IPS DF 6.9 (cell line): ENCODE results near the gene SNX30.

Experiments
- DNase-seq: peaks from one replicate; pipeline ENCODE4 v3.0.0-alpha.2; 2013; ENCODE audit warnings: low read depth, low spot score
- H3K27ac ChIP-seq: one replicate; pipeline ENCODE4 v1.5.1; 2013; ENCODE audit warnings: low read length, control low read depth
- H3K27me3 ChIP-seq: 2 replicates; pipeline ENCODE4 v1.6.1; 2013; ENCODE audit warnings: mild to moderate bottlenecking, low read length; ENCODE audit not compliant: control insufficient read depth, insufficient read depth
- H3K36me3 ChIP-seq: 2 replicates; pipeline ENCODE4 v1.6.1; 2013; ENCODE audit warnings: low read length; ENCODE audit not compliant: control insufficient read depth, insufficient read depth
- H3K4me1 ChIP-seq: 2 replicates; pipeline ENCODE4 v1.6.1; 2013; ENCODE audit warnings: low read length; ENCODE audit not compliant: control insufficient read depth, insufficient read depth
- H3K4me3 ChIP-seq: 2 replicates; pipeline ENCODE4 v1.5.1; 2013; ENCODE audit warnings: mild to moderate bottlenecking, low read length
- H3K9me3 ChIP-seq: 2 replicates; pipeline ENCODE4 v1.6.1; 2013; ENCODE audit warnings: low read length, inconsistent platforms; ENCODE audit not compliant: control insufficient read depth, insufficient read depth
- WGBS: extraction: QIAGEN DNeasy Blood & Tissue Kit; methylation state at CpG from one replicate; pipeline ENCODE4 v1.1.7; 2013; ENCODE audit warnings: mixed read lengths, missing lambda C conversion rate; ENCODE audit not compliant: insufficient read length, insufficient coverage; 5-methylcytosine and 5-hydroxymethylcytosine counted together

SNX30 gene

GRCh38 chr9:112866662-112867274, 116.2 kb downstream of the SNX30 start:
- no CpG with 5 or more reads among the region's 1 CpG for WGBS
- no peaks in the 10 kb centered on the region for H3K27me3 ChIP-seq
- H3K36me3 ChIP-seq: 0 out of 2 replicates have a peak, but pooled peaks cover 4% of the 10 kb centered on the region
- DNase-seq: no peak
- H3K4me3 ChIP-seq: no peak overlapping the region
- no peaks in the 10 kb centered on the region for H3K4me1 ChIP-seq
- H3K27ac ChIP-seq: no peak overlapping the region
- H3K9me3 ChIP-seq: no peaks in the 10 kb centered on the region

GRCh38 chr9:112867275-112867991, 116.9 kb downstream of the SNX30 start:
- Histone ChIP-seq H3K9me3 (no peaks in the 10 kb centered on the region), H3K4me3 (no peak overlapping the region), H3K36me3 (0 out of 2 replicates have a peak, but pooled peaks cover 4% of the 10 kb centered on the region), H3K4me1 (0 out of 2 replicates have a peak, but pooled peaks cover 2% of the 10 kb centered on the region), H3K27me3 (no peaks in the 10 kb centered on the region), H3K27ac (no peak overlapping the region)
- 100% methylated on average over 1 of the region's 3 CpGs for WGBS
- no peak for DNase-seq

DNA sequence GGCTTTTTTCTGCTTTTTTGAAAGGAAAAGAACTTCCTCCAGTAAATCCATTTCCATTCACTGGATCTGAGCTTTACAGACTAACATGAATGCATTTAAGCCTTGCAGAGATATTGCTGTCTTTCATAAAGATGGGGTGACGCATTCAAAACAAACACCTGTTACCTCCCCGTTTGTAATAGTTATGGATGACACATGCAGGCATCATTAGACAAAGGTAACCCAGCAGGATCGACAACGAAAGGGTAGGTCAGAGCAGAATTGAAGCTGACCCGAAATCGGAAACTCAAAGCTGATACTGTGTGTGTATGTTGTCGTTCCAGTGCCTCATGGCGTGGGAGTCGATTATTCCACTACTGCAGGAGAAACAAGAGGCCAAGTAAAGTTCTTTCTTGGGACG, 117.9 kb downstream of the SNX30 start:
- WGBS: no CpG with 5 or more reads among the region's 10 CpGs
- no peak overlapping the region for H3K27ac ChIP-seq
- no peaks in the 10 kb centered on the region for H3K9me3 ChIP-seq
- no peak overlapping the region for H3K4me3 ChIP-seq
- H3K36me3 ChIP-seq: 0 out of 2 replicates have a peak, but pooled peaks cover 4% of the 10 kb centered on the region
- H3K4me1 ChIP-seq: 0 out of 2 replicates have a peak, but pooled peaks cover 2% of the 10 kb centered on the region
- no peaks in the 10 kb centered on the region for H3K27me3 ChIP-seq
- DNase-seq: no peak

GRCh38 chr9:112869041-112869529, 118.5 kb downstream of the SNX30 start:
- Histone ChIP-seq H3K9me3 (no peaks in the 10 kb centered on the region), H3K27ac (no peak overlapping the region), H3K4me3 (no peak overlapping the region), H3K27me3 (no peaks in the 10 kb centered on the region), H3K4me1 (0 out of 2 replicates have a peak, but pooled peaks cover 2% of the 10 kb centered on the region), H3K36me3 (0 out of 2 replicates have a peak, but pooled peaks cover 3% of the 10 kb centered on the region)
- DNase-seq: no peak
- WGBS: no CpG with 5 or more reads among the region's 8 CpGs

- Histone ChIP-seq H3K27me3 (no peaks in the 10 kb centered on the region), H3K27ac (no peak overlapping the region)
- WGBS: no CpG with 5 or more reads among the region's 5 CpGs
These were observed 119.4 kb downstream of the SNX30 start for GRCh38 chr9:112869917-112870316.

DNA sequence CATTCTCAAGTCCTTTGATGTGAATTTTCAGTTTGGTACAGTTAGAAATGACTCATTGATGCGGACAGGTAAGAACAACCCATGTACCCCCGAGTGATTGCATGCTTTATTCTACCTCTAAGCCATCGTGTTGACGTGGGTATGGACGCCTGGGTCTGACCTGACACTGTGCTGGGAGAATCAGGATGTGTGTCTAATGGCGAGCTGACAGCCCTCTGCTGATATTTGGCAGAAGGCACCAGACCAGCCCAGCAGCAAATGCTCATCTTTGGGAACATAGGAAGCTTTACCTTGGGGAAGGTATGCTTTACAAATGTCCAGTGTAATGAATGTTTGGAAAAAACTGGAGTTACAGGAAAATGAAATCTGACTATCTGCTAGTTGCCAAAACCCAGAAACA, 120.0 kb downstream of the SNX30 start:
- Histone ChIP-seq H3K27me3 (no peaks in the 10 kb centered on the region), H3K27ac (no peak overlapping the region), H3K9me3 (no peaks in the 10 kb centered on the region), H3K36me3 (no peaks in the 10 kb centered on the region), H3K4me3 (no peak overlapping the region), H3K4me1 (0 out of 2 replicates have a peak, but pooled peaks cover 2% of the 10 kb centered on the region)
- no peak for DNase-seq
- no CpG with 5 or more reads among the region's 6 CpGs for WGBS

More at GRCh38 chr9:112869917-112870316, 119.4 kb downstream of the SNX30 start:
- no peak overlapping the region for H3K4me3 ChIP-seq
- H3K36me3 ChIP-seq: no peaks in the 10 kb centered on the region
- no peak for DNase-seq
- no peaks in the 10 kb centered on the region for H3K9me3 ChIP-seq
- 0 out of 2 replicates have a peak, but pooled peaks cover 2% of the 10 kb centered on the region for H3K4me1 ChIP-seq

GRCh38 chr9:112872019-112872418, 121.5 kb downstream of the SNX30 start:
- DNase-seq: no peak
- no CpG with 5 or more reads among the region's 4 CpGs for WGBS
- Histone ChIP-seq H3K4me3 (no peak overlapping the region), H3K4me1 (0 out of 2 replicates have a peak, but pooled peaks cover 2% of the 10 kb centered on the region), H3K36me3 (no peaks in the 10 kb centered on the region), H3K27me3 (no peaks in the 10 kb centered on the region), H3K27ac (no peak overlapping the region), H3K9me3 (no peaks in the 10 kb centered on the region)

- no CpG with 5 or more reads among the region's 4 CpGs for WGBS
- H3K27ac ChIP-seq: no peak overlapping the region
- DNase-seq: no peak
- H3K36me3 ChIP-seq: no peaks in the 10 kb centered on the region
- 0 out of 2 replicates have a peak, but pooled peaks cover 2% of the 10 kb centered on the region for H3K4me1 ChIP-seq
- no peak overlapping the region for H3K4me3 ChIP-seq
- H3K9me3 ChIP-seq: no peaks in the 10 kb centered on the region
- no peaks in the 10 kb centered on the region for H3K27me3 ChIP-seq
These were observed 123.3 kb downstream of the SNX30 start for GRCh38 chr9:112873773-112874405.

GRCh38 chr9:112878752-112879151, 128.2 kb downstream of the SNX30 start:
- no peaks in the 10 kb centered on the region for H3K27me3 ChIP-seq
- H3K27ac ChIP-seq: no peak overlapping the region
- WGBS: no CpG with 5 or more reads among the region's 2 CpGs
- H3K36me3 ChIP-seq: no peaks in the 10 kb centered on the region; the same call in 1 of the 2 replicates
- H3K4me1 ChIP-seq: no peaks in the 10 kb centered on the region
- no peak overlapping the region for H3K4me3 ChIP-seq
- no peaks in the 10 kb centered on the region for H3K9me3 ChIP-seq
- no peak for DNase-seq

- DNase-seq: no peak
- Histone ChIP-seq H3K9me3 (no peaks in the 10 kb centered on the region), H3K4me1 (no peaks in the 10 kb centered on the region), H3K4me3 (no peak overlapping the region), H3K27ac (no peak overlapping the region), H3K27me3 (no peaks in the 10 kb centered on the region), H3K36me3 (no peaks in the 10 kb centered on the region; the same call in 1 of the 2 replicates)
- WGBS: no CpG with 5 or more reads among the region's 1 CpG
These were observed 130.1 kb downstream of the SNX30 start for GRCh38 chr9:112880650-112881049.
